Activated CD8-positive, alpha-beta memory T cell treated with anti-CD3 and anti-CD28 coated beads, Interleukin-2, amount 10 ng/mL, durations not matched to agents 7 days and 5 days (primary cell): ENCODE measurements around the gene ENOPH1. TPM values are rescaled to one million over a fixed set of nuclear protein-coding genes. Genes with fewer than 3 reads are reported as not detected.

ENCODE experiments used
- total RNA-seq, 2 experiments: library from RNA; stranded (reverse); gene quantifications; one replicate each; pipeline ENCODE4 v1.2.3, GENCODE V29; 2021

Gene ENOPH1
- total RNA-seq, 2 experiments from 2014 or later: 40.6 to 46.6 TPM

Other genes starting within 250 kb of the ENOPH1 start
- gene HNRNPD, start 56.6 kb upstream of the ENOPH1 start, total RNA-seq: 100 to 1,000 TPM; 385 to 421 TPM
- 100 to 1,000 TPM; 317 to 343 TPM for gene HNRNPDL, start 128 bp upstream of the ENOPH1 start, total RNA-seq
- not detected for gene TMEM150C, start 131.4 kb downstream of the ENOPH1 start, total RNA-seq